ENCODE measurements around the gene ISG20. TPM values are rescaled to one million over a fixed set of nuclear protein-coding genes. Genes with fewer than 3 reads are reported as not detected.

Gene ISG20
- total RNA-seq, 2 experiments from 2014 or later: 310 to 345 TPM

GRCh38 chr15:88658972-88659931 lies 20.4 kb downstream of the ISG20 start:
- TF ChIP-seq EZH2phosphoT487 (IDR thresholded peaks at IDR 0.05; ENCODE audit: borderline replicate concordance, low read depth, low read length): no peak
- TF ChIP-seq, protein P1, sequence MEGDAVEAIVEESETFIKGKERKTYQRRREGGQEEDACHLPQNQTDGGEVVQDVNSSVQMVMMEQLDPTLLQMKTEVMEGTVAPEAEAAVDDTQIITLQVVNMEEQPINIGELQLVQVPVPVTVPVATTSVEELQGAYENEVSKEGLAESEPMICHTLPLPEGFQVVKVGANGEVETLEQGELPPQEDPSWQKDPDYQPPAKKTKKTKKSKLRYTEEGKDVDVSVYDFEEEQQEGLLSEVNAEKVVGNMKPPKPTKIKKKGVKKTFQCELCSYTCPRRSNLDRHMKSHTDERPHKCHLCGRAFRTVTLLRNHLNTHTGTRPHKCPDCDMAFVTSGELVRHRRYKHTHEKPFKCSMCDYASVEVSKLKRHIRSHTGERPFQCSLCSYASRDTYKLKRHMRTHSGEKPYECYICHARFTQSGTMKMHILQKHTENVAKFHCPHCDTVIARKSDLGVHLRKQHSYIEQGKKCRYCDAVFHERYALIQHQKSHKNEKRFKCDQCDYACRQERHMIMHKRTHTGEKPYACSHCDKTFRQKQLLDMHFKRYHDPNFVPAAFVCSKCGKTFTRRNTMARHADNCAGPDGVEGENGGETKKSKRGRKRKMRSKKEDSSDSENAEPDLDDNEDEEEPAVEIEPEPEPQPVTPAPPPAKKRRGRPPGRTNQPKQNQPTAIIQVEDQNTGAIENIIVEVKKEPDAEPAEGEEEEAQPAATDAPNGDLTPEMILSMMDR (conservative IDR thresholded peaks at IDR 0.05; ENCODE audit: low read length): no peak
- CTCF ChIA-PET (ENCODE audit: unreplicated experiment): no interaction called here
- H3K36me3 ChIP-seq (ENCODE audit: insufficient read depth, low read length): peaks cover 39% of the 10 kb centered on the region
- intact Hi-C loops (cut with micrococcal nuclease; ENCODE audit: unreplicated experiment): no loop called here
- no peak overlapping the region for H3K27ac ChIP-seq (ENCODE audit: low read depth, low read length, poor library complexity, severe bottlenecking)
- H2AFZ ChIP-seq (ENCODE audit: low read length): no peak overlapping the region
- H3K4me3 ChIP-seq (ENCODE audit: low read depth, low read length, poor library complexity, severe bottlenecking): no peak overlapping the region
- H4K20me1 ChIP-seq (ENCODE audit: insufficient read depth, low read length): no peaks in the 10 kb centered on the region
- no peak for DNase-seq (ENCODE audit: low spot score)
- no peaks in the 10 kb centered on the region for H3K79me2 ChIP-seq (ENCODE audit: insufficient read depth, low read depth, low read length)
- no TSS peak for BruUV-seq (replicated peaks)
- peaks cover 13% of the 10 kb centered on the region; the same call in 1 of the 2 replicates for H3K9me3 ChIP-seq (ENCODE audit: low read length)
- no peak overlapping the region for H3K4me2 ChIP-seq (ENCODE audit: low read length)
- POLR2A ChIA-PET: interaction anchor here (0.6 to 1.7 kb wide), 3 partner anchors 21 to 185 kb away, joined by 3 to 4 read pairs (median 3); partner anchors contain the start of gene ISG20
- H3K4me1 ChIP-seq (ENCODE audit: insufficient read depth, low read length, poor library complexity, severe bottlenecking): peaks cover 36% of the 10 kb centered on the region
- no peaks in the 10 kb centered on the region for H3K9me2 ChIP-seq (ENCODE audit: insufficient read depth, low read length)

- ChIA-PET POLR2A (no interaction called here), CTCF (ENCODE audit: unreplicated experiment) (no interaction called here)
- DNase-seq (ENCODE audit: low spot score): no peak
- peaks cover 26% of the 10 kb centered on the region for H3K4me1 ChIP-seq (ENCODE audit: insufficient read depth, low read length, poor library complexity, severe bottlenecking)
- H2AFZ ChIP-seq (ENCODE audit: low read length): no peak overlapping the region
- intact Hi-C loops (cut with micrococcal nuclease; ENCODE audit: unreplicated experiment): loop anchor here (5.0 kb wide), 1 partner anchor 194 kb away; the partner anchor contains the start of genes MRPL46 and MRPS11
- no peaks in the 10 kb centered on the region for H4K20me1 ChIP-seq (ENCODE audit: insufficient read depth, low read length)
- H3K79me2 ChIP-seq (ENCODE audit: insufficient read depth, low read depth, low read length): no peaks in the 10 kb centered on the region
- TF ChIP-seq, protein P1 (conservative IDR thresholded peaks at IDR 0.05; ENCODE audit: low read length): no peak
- no peak overlapping the region for H3K27ac ChIP-seq (ENCODE audit: low read depth, low read length, poor library complexity, severe bottlenecking)
- H3K4me2 ChIP-seq (ENCODE audit: low read length): no peak overlapping the region
- no peaks in the 10 kb centered on the region for H3K9me2 ChIP-seq (ENCODE audit: insufficient read depth, low read length)
- peaks cover 1% of the 10 kb centered on the region; the same call in 1 of the 2 replicates for H3K9me3 ChIP-seq (ENCODE audit: low read length)
- H3K4me3 ChIP-seq (ENCODE audit: low read depth, low read length, poor library complexity, severe bottlenecking): no peak overlapping the region
- no TSS peak for BruUV-seq (replicated peaks)
- peaks cover 20% of the 10 kb centered on the region for H3K36me3 ChIP-seq (ENCODE audit: insufficient read depth, low read length)
Measured at GRCh38 chr15:88661041-88661700, 22.4 kb downstream of the ISG20 start.
